ENCODE data around the gene DYNLT5.
"Not testable (repeated sequence)": the region's sequence is repeated elsewhere in the genome, so short reads cannot be mapped to it uniquely, and the experiment has no call there.

The DYNLT5 gene

GRCh38 chr1:66778969-66779368, 26.7 kb downstream of the DYNLT5 start:
- H3K4me1 ChIP-seq (ENCODE audit: insufficient read depth, poor library complexity, severe bottlenecking), result no peaks in the 10 kb centered on the region
- DNase-seq (ENCODE audit: low spot score) (no peak), ATAC-seq (ENCODE audit: low read depth) (no peak)
- H3K27me3 ChIP-seq (ENCODE audit: insufficient read depth, poor library complexity, severe bottlenecking), result no peaks in the 10 kb centered on the region
- H3K27ac ChIP-seq (ENCODE audit: poor library complexity, severe bottlenecking), result no peak overlapping the region
- H3K36me3 ChIP-seq (ENCODE audit: low read depth), result no peaks in the 10 kb centered on the region
- no peaks in the 10 kb centered on the region for H3K9me3 ChIP-seq (ENCODE audit: severe bottlenecking)
- no peak for TF ChIP-seq CTCF (IDR thresholded peaks at IDR 0.05; ENCODE audit: poor library complexity, severe bottlenecking)
- no peak overlapping the region for H3K4me3 ChIP-seq (ENCODE audit: severe bottlenecking)

GRCh38 chr1:66779475-66780078, 27.3 kb downstream of the DYNLT5 start:
- ATAC-seq (ENCODE audit: low read depth) (no peak), DNase-seq (ENCODE audit: low spot score) (no peak)
- H3K4me3 ChIP-seq (ENCODE audit: severe bottlenecking), result no peak overlapping the region
- H3K27ac ChIP-seq (ENCODE audit: poor library complexity, severe bottlenecking), result no peak overlapping the region
- H3K9me3 ChIP-seq (ENCODE audit: severe bottlenecking), result no peaks in the 10 kb centered on the region
- H3K27me3 ChIP-seq (ENCODE audit: insufficient read depth, poor library complexity, severe bottlenecking), result no peaks in the 10 kb centered on the region
- no peaks in the 10 kb centered on the region for H3K4me1 ChIP-seq (ENCODE audit: insufficient read depth, poor library complexity, severe bottlenecking)
- no peaks in the 10 kb centered on the region for H3K36me3 ChIP-seq (ENCODE audit: low read depth)
- TF ChIP-seq CTCF (IDR thresholded peaks at IDR 0.05; ENCODE audit: poor library complexity, severe bottlenecking), result no peak

GRCh38 chr1:66785800-66786199, 33.5 kb downstream of the DYNLT5 start:
- ATAC-seq (ENCODE audit: low read depth); H3K4me1 ChIP-seq (ENCODE audit: insufficient read depth, poor library complexity, severe bottlenecking); H3K36me3 ChIP-seq (ENCODE audit: low read depth); H3K27me3 ChIP-seq (ENCODE audit: insufficient read depth, poor library complexity, severe bottlenecking); H3K4me3 ChIP-seq (ENCODE audit: severe bottlenecking); DNase-seq (ENCODE audit: low spot score); H3K27ac ChIP-seq (ENCODE audit: poor library complexity, severe bottlenecking); H3K9me3 ChIP-seq (ENCODE audit: severe bottlenecking): not testable (repeated sequence)

GRCh38 chr1:66787641-66788040, 35.4 kb downstream of the DYNLT5 start:
- Histone ChIP-seq H3K4me3 (ENCODE audit: severe bottlenecking) (no peak overlapping the region), H3K36me3 (ENCODE audit: low read depth) (no peaks in the 10 kb centered on the region), H3K27ac (ENCODE audit: poor library complexity, severe bottlenecking) (no peak overlapping the region), H3K27me3 (ENCODE audit: insufficient read depth, poor library complexity, severe bottlenecking) (no peaks in the 10 kb centered on the region), H3K9me3 (ENCODE audit: severe bottlenecking) (no peaks in the 10 kb centered on the region), H3K4me1 (ENCODE audit: insufficient read depth, poor library complexity, severe bottlenecking) (no peaks in the 10 kb centered on the region)
- DNase-seq (ENCODE audit: low spot score), result no peak
- TF ChIP-seq CTCF (IDR thresholded peaks at IDR 0.05; ENCODE audit: poor library complexity, severe bottlenecking), result no peak
- ATAC-seq (ENCODE audit: low read depth), result no peak

GRCh38 chr1:66788231-66788939, 36.1 kb downstream of the DYNLT5 start:
- Histone ChIP-seq H3K9me3 (ENCODE audit: severe bottlenecking) (no peaks in the 10 kb centered on the region), H3K4me1 (ENCODE audit: insufficient read depth, poor library complexity, severe bottlenecking) (no peaks in the 10 kb centered on the region), H3K27ac (ENCODE audit: poor library complexity, severe bottlenecking) (no peak overlapping the region), H3K27me3 (ENCODE audit: insufficient read depth, poor library complexity, severe bottlenecking) (no peaks in the 10 kb centered on the region), H3K36me3 (ENCODE audit: low read depth) (no peaks in the 10 kb centered on the region), H3K4me3 (ENCODE audit: severe bottlenecking) (no peak overlapping the region)
- ATAC-seq (ENCODE audit: low read depth) (peak; percentile 63), DNase-seq (ENCODE audit: low spot score) (no peak)
- no peak for TF ChIP-seq CTCF (IDR thresholded peaks at IDR 0.05; ENCODE audit: poor library complexity, severe bottlenecking)
